Progenitor cell of endocrine pancreas (in vitro differentiated cells): Measurements from ENCODE around the gene KLHL30. TPM values are rescaled to one million over a fixed set of nuclear protein-coding genes. Genes with fewer than 3 reads are reported as not detected.

Experiments
- DNase-seq: peaks from one replicate; pipeline ENCODE4 v3.0.0; 2021; ENCODE audit warnings: low spot score; ENCODE audit not compliant: unreplicated experiment
- H3K27ac Mint-ChIP-seq: 2 replicates; pipeline ENCODE4 v1.8.0; 2021; ENCODE audit warnings: mild to moderate bottlenecking, moderate library complexity, mixed read lengths
- H3K27me3 Mint-ChIP-seq: 2 replicates; pipeline ENCODE4 v1.8.0; 2021; ENCODE audit warnings: mixed read lengths
- H3K36me3 Mint-ChIP-seq: 2 replicates; pipeline ENCODE4 v1.8.0; 2022; ENCODE audit warnings: mixed read lengths; ENCODE audit not compliant: insufficient read depth
- H3K4me1 Mint-ChIP-seq: 2 replicates; pipeline ENCODE4 v1.8.0; 2021; ENCODE audit warnings: low read depth, mixed read lengths
- H3K4me3 Mint-ChIP-seq: 2 replicates; pipeline ENCODE4 v1.8.0; 2021; ENCODE audit warnings: low read depth, mild to moderate bottlenecking, moderate library complexity, mixed read lengths
- H3K9me3 Mint-ChIP-seq: 2 replicates; pipeline ENCODE4 v1.8.0; 2021; ENCODE audit warnings: low read depth, mixed read lengths
- CTCF ChIP-seq: fragments of 200-600 bp; sonication (generic); IDR thresholded peaks from one replicate; pipeline ENCODE4 v1.5.0; 2021; ENCODE audit warnings: antibody characterized with exemption, mild to moderate bottlenecking; ENCODE audit not compliant: unreplicated experiment
- total RNA-seq: library from RNA; stranded (reverse); gene quantifications from 2 replicates; pipeline ENCODE4 v1.2.1, GENCODE V29; 2021

The KLHL30 gene
- total RNA-seq, 1 donor from 2014 or later = 0.07 TPM

DNA sequence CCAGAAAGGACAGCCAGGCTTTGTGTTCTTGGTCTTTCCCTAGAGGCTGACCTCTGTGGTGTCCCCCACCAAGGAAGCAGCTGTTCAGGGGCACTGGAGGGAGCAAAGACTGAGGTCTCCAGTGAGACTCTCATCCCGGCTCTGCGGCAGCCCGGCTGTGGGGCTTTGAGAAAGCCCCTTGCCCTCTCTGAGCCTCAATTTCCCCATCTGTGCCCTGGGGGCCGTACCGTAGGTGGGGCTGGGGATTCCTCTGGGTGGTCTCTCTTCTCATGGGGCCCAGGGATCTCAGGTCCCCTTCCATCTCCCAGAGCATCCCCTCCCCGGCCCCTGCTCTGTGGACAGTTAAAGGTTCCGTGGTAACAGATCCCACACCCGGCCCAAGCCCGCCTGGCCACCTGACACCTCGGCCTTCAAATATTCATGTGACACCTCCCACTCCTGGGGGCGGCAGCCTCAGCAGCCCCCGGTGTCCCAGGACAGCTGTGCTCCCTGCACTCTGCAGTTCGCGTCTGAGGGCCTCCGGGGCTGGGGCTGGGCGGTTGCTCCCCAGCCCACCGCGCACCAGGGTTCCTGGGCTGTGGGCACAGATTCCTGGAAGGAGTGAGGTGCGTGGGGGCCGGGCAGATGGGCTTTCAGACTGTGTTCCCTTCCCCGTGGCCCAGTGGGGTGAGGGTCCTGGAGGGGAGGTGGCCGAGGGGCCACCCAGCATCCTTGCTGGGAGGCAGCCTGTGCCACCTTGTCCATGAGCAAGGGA, 15.1 kb upstream of the KLHL30 start:
- H3K27me3 Mint-ChIP-seq = peaks cover 5% of the 10 kb centered on the region
- H3K4me3 Mint-ChIP-seq = no peak overlapping the region
- no peaks in the 10 kb centered on the region for H3K4me1 Mint-ChIP-seq
- DNase-seq = no peak
- no peaks in the 10 kb centered on the region for H3K36me3 Mint-ChIP-seq
- TF ChIP-seq CTCF = no peak
- H3K27ac Mint-ChIP-seq = no peak overlapping the region
- H3K9me3 Mint-ChIP-seq = no peaks in the 10 kb centered on the region

GRCh38 chr2:238123991-238124470, 14.4 kb upstream of the KLHL30 start:
- TF ChIP-seq CTCF = no peak
- Mint-ChIP-seq H3K9me3 (no peaks in the 10 kb centered on the region), H3K36me3 (no peaks in the 10 kb centered on the region), H3K4me3 (no peak overlapping the region), H3K27me3 (peaks cover under 1% of the 10 kb centered on the region), H3K4me1 (no peaks in the 10 kb centered on the region), H3K27ac (no peak overlapping the region)
- DNase-seq = no peak

DNA sequence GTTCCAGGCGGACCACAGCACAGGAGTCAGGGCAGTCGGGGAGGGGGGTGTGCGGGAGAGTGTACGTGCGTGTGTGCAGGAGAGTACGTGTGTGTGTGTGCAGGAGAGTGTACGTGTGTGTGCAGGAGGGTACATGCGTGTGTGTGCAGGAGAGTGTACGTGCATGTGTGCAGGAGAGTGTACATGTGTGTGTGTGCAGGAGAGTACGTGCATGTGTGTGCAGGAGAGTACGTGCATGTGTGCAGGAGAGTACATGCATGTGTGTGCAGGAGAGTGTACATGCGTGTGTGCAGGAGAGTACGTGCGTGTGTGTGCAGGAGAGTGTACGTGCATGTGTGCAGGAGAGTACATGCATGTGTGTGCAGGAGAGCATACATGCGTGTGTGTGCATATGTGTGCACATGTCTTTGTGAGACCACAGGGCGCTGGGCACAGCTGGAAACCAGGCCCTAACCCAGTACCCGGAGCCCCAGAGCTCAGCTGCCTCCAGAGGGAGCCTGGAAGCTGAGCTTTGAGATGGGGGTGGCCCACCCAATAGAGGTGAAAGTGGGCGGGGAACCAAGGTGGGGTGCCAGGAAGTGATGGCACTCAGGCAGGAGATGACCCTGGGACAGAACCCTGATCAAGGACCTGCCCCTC, 13.9 kb upstream of the KLHL30 start:
- no peak overlapping the region for H3K4me3 Mint-ChIP-seq
- no peaks in the 10 kb centered on the region for H3K4me1 Mint-ChIP-seq
- no peak for DNase-seq
- no peaks in the 10 kb centered on the region for H3K36me3 Mint-ChIP-seq
- no peak for TF ChIP-seq CTCF
- H3K9me3 Mint-ChIP-seq = no peaks in the 10 kb centered on the region
- no peaks in the 10 kb centered on the region for H3K27me3 Mint-ChIP-seq
- H3K27ac Mint-ChIP-seq = no peak overlapping the region

DNA sequence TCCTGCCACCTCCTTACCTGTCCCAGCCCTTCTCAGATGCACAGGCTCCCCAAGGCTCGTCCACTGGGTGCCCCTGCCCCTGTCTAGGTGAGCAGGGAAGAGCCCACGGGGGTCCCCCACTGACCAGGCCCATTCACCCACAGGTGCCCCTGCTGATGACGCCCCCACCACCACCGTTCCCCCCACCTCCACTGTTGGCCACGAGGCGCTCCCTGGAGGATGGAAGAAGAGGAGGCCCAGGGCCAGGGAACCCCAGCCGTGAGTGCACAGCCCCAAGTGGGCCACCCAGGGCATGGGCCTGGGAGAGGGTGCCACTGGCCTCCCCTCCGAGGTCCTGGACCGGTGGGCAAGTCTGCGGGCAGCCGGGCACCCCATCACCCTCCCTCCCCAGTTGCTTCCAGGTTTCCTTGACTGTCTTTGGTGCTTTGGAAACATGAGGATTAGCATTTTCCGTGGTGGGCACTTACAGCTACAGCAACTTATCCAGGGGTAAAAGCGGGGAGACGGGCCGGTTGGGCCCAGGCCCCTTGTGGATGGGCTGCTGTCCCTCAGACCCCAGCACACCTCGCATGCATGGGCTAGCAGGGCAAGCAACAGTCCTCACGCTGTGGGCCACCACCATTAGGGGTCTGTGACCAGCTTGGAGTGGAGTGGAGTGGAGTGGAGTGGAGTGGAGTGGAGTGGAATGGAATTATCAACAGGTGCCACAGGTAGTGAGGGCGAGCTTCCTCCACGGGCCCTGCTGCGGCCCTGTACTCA, 13.2 kb upstream of the KLHL30 start:
- H3K9me3 Mint-ChIP-seq = no peaks in the 10 kb centered on the region
- H3K27me3 Mint-ChIP-seq = no peaks in the 10 kb centered on the region
- no peak overlapping the region for H3K27ac Mint-ChIP-seq
- no peak for DNase-seq
- no peak for TF ChIP-seq CTCF
- H3K36me3 Mint-ChIP-seq = no peaks in the 10 kb centered on the region
- no peak overlapping the region for H3K4me3 Mint-ChIP-seq
- no peaks in the 10 kb centered on the region for H3K4me1 Mint-ChIP-seq

- Mint-ChIP-seq H3K27ac (no peak overlapping the region), H3K27me3 (no peaks in the 10 kb centered on the region), H3K9me3 (no peaks in the 10 kb centered on the region), H3K4me3 (no peak overlapping the region), H3K4me1 (no peaks in the 10 kb centered on the region), H3K36me3 (no peaks in the 10 kb centered on the region)
- DNase-seq = no peak
- TF ChIP-seq CTCF = no peak
These were observed 12.1 kb upstream of the KLHL30 start for GRCh38 chr2:238126338-238126737.
